CD1c-positive myeloid dendritic cell (primary cell): ENCODE results near the gene RAB30.

ENCODE experiments used
- DNase-seq: peaks from one replicate; pipeline ENCODE4 v3.0.0-alpha.2; 2016; ENCODE audit errors: extremely low spot score

The RAB30 gene, protein sequence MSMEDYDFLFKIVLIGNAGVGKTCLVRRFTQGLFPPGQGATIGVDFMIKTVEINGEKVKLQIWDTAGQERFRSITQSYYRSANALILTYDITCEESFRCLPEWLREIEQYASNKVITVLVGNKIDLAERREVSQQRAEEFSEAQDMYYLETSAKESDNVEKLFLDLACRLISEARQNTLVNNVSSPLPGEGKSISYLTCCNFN

DNA sequence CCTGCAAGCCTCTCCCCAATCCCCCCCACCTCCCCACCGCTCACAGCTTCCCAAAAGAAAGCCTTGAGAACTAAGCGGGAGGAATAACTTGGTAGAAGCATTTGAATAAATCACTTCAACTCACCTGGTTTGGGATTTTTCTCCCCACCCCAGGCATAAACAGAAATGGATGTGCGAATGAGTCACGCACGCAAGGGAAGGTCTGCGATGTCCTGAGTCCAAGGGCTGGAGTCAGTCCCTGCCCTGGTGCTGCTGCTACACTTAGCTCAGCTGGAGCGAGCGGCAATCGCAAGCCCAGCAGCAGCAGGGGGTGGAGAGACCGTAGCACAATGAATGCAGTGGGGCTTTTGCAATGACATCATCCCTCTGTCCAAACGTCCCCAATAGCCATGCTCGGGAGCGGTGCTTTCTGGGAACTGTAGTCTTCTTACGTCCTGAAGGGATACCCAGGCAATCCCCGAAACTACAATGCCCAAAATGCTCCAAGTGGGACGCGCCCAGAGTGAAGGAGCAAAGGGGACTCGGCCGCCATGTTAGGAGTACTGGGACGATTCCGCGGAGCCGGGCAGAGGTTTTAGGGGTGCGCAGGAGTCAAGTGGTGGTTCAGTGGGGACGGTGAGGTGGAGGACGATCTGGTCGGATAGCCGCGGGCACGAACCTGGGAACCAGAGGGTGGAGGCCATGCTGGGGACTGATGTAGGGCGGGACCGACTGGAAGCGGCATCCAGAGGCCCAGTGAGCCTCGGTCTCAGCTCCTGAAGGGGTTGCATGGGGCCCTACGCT is at the start of gene RAB30:
Gene RAB30, minus strand, starts transcription at position 331 of the 783 bp plus-strand sequence. CDS start 74,581 bp downstream, outside the sequence.
- DNase-seq = peak; percentile 99

DNA sequence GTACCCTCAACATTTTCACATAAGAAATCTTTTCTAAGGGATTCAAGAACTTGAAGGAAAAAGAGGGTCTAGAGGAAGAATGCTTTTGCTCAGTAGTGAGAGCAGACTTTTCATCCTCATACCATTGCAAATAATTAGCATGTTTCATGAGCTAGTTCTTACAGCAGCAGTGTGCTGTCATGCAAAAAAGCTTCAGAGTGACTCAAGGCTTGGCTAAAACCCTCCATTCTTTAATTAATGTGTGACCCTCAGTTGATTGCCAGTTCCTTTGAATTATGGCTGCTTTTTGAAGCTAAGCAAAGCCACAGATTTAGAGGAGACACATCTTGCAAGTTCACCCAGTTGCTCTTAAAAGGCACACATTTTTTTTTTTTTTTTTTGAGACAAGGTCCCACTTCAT is 48.6 kb upstream of the RAB30 start:
- no peak for DNase-seq

DNA sequence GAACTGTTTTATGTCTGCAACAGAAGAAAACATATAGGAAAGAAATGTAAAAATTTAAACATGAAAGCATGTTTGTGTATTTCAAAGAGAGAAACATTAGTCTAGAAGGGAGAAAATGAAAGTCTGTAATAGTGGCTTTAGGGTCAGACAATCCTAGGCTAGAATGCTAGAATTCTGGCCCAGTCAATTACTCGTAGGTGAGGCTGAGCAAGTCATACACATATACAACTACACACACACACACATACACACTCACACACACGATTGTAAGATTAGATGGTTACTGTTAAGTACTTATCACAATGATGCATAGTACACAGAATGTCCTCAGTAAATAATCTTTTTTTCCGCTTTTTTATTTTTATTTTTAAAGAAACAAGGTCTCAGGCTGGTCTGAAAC is 47.5 kb upstream of the RAB30 start:
- DNase-seq = no peak

DNA sequence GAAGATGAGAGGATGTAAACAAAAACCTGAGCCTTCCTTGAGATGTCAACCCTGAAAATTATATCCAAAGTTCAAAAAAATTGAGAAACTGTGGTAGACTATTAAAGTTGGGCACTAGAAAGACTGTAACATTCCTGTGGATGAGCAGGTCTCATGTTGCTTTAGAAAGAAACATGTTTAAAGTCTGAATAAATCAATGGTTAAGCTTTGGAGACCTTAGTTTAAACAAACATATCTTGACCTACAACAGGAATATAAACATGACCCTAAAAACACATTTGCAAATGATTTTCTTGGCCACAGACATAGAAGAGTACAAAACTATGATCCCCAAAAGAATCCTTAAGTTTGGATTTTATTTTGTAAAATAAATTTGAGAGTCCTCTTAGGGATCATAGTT is 47.1 kb upstream of the RAB30 start:
- no peak for DNase-seq

DNA sequence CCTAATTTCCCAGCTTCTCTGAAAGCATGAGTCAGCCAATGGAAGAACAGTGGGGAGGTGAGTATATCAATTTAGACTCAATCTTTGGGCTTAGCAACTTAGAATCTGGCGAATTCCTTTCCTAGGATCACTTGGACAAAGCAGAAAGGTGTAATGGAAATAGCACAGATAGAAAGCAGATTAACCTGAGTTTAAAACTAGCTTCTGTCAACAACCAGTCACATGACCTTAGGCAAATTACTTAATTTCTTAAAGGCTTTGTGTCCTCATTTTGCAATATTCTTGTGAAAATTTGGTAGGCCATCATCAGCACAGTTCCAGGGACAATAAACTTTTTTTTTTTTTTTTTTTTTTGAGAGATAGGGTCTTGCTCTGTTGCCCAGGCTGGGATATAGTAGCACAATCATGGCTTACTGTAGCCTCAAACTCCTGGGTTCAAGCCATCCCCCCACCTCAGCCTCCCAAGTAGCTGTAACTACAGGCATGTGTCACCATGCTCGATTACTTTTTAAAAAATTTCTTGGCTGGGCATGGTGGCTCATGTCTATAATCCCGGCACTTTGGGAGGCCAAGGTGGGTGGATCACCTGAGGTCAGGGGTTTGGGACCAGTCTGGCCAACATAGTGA is 44.4 kb upstream of the RAB30 start:
- no peak for DNase-seq

DNA sequence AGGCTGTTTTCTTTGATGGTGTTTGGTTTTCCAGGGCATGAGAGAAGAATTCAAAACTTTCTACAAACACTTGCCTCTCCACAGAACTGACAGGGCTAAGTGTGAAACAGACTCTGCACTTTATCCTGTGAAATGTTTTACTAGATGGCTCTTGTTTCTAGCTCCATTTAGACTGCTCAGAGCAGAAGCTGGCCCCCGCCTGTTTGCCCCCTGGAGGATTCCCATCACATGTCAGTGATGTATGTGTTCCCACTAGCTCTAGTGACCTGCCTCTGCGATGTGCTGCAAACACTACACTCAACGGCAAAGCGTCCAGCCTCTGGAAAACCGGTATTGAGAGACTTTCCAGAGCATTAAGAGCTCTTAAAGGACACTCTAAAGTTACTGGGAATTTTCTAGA is 43.9 kb upstream of the RAB30 start:
- DNase-seq = no peak

DNA sequence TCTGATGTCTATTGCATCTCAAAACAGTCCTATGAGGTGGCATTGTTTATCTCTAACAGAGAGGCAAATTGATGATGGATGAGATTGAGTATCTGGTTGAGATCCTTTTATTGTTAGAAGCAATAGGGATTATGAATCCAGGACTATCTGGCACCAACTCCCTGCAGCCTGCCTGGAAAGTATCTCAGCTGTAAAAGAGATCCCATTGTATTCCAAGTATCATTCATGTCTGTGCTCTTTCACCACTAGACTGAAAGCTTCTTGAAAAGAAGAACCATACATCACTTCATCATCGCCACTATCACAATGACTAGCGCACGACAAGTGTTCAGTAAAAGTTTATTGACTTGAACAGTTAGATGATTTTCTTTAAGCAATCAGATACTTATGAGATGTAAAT is 43.3 kb upstream of the RAB30 start:
- no peak for DNase-seq

DNA sequence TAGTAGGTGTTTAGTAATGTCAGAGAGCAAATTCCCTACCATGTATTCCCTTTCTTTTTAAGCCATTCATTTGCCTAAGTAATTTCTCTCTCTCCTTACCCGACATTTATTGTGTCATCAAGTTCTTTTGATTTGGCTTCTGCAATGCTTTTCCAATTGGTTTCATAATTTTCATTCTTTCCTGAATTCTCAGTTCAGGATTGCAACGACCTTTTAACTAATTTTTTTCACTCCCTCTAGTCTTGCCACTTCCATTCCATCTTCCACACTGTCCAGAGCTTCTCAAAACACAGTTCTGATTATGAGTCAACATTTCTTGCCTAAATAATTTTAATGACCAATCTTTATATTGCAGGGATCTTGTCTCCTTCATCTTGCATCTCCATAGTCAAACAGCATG is 41.2 kb upstream of the RAB30 start:
- DNase-seq = no peak

DNA sequence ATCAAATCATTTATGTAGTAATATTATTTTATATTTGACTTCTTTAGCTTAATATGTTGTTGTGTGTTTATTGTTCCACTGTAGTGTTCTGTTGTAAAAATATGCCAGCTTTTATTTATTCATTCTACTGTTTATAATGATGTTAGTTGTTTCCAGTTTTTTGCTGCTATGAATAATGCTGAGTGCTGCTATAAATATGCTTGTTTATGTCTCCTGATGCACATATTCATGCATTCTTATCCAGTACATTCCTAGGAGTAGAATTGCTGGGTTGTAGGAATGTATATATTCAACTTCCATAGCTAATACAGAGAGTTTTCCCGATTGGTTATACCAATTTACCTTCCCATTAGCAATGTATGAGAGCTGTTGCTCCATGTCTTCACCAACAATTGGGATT is 33.5 kb upstream of the RAB30 start:
- DNase-seq = no peak

DNA sequence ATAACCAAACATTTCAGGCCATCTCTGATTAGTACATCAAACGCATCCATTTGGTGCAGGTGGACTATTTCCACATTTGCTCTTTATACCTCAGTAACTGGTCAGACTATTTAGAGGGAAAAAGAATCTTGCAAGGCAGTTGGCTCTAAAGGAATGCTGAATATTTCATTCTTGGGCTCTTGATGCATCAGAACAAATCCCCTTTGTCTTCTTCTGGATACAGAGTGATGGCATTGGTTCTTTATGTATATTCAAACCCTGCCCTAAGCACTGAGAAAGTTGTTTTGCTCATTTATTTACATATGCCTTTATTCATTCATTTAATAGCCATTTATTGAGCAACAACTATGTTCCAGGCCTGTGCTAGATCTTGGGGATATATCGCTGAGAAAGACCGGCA is 31.1 kb upstream of the RAB30 start:
- no peak for DNase-seq

DNA sequence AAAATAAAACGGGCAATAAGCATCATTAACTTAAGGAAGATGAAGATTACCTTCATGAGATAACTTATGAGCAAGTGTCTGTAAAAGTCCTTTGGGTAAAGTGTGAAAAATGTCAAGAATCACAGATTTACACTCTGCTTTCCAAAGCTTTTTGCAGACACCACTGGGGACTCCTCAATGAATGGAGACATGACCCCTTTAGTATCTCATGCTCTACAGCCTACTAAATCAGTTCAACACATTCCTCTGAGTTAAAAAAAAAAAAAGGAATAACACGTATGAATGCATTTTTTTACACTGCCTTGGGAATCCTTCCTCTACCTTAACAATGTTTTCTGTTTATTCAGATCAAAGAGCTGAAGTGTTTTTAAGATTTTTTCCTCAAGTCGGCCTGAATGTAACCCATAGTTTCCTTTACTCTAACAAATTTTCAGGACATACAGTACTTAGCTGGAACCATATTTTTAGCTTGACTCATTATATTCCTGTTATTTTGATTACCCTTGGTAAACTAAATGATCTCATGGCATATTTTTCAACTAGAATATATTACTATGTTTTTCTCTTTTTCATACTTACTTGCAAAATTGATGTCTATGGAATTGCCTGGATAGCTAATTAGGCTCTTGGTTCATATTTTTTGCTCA is 25.9 kb upstream of the RAB30 start:
- DNase-seq = no peak

DNA sequence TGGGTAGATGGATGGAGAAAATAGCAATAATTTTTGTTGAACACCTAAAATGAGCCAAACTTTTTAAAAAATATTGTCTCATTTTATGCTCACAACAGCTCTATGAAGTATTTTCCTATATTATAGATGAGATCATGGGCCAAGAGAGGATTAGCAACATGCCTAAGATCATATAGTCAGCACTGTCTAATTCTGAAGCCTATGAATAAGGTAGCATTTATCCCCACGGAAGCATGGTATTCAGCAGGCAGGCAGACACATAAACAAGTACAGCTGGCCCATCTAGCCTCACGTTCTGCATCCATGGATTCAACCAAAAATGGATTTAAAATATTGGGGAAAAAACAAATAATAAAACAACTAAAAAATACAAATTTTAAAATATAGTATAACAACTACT is 21.9 kb upstream of the RAB30 start:
- DNase-seq = no peak

DNA sequence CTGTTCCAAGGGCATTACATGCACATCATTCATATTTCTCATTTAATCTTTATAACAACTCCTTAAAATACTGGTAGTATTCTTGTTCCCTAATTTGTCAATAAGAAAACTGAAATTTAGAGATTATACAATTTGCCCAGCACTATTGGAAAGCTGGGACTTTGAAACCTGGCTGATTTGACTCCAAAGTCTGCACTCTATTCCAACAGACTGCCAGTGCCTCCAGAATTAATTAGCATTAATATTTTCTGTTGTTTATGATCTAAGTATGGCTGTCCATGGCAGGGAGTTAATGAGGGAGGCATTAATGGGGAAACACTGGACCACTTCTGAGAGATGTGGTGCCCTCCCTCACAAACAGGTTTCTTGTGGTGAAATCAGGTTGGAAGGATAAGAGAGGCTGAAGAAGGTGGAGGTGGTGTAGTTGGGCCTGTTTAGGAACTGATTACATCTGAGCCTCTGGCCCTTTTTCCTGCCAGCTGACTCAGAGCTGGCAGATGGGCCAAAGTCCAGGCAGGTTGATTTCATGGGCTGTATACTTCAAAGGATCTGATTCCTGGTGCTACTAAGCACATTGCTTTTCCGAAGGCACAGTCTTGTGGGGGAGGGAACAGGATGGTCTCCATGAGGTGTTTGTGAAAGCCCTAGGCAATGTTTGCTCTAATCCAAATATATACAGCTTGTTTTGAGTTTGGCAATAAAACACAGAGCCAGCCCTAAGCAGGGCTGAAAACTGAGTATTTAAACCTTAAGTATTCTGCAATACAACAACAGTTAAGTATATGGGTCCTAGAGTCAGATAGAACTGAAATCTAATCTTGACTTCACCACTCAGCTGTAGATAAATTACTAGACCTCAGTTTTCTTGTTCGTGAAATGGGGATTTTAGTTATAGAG is 21.0 kb upstream of the RAB30 start:
- no peak for DNase-seq

DNA sequence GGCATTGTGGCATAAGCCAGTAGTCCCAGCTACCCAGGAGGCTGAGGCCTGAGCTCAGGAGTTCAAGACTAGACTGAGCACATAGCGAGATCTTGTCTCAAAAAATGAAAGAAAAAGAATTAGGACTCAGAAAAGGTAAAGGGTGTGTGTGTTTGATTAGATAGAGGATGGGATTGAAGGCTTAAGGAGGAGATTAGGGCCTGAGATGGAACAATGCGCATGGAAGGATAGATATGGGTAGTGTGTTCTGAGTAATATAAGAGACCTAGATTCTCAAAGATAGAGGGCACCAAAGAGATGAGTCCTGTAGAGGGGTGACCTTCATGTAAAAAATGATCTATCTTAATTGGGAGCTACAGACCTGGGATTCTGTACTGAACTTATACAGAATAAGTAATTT is 17.3 kb upstream of the RAB30 start:
- DNase-seq = no peak

DNA sequence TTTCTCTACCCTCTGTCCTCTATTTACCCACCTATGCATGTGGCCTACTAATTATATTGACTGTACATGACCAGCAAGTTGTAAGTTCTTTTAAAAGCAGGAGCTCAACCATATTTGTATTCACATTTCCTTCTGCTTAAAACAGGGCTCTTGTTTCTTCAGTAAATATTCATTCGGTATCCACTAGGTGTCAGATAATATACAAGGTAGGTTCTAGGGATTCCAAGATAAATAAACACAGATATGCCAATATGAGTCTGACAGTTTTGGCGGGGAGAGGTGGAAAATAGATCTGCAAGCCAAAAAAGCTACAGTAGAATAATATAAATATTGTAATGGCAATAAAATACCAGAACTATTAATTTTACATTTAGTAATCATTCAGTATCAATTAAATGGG is 15.3 kb upstream of the RAB30 start:
- no peak for DNase-seq

DNA sequence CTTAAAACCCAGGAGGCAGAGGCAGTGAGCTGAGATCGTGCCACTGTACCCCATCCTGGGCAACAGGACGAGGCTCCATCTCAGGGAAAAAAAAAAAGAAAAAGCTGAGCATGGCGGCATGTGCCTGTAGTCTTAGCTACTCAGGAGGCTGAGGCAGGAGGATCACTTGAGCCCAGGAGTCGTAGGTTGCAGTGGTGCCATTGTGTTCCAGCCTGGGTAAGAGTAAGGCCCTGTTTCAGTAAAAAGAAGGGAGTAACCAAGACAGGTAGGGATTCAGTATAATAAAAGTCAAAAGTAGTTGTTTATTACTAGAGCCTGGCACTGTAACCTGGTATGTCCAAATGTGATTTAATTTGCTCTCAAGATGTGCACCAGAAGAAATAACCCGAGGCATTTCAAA is 8.1 kb upstream of the RAB30 start:
- no peak for DNase-seq

DNA sequence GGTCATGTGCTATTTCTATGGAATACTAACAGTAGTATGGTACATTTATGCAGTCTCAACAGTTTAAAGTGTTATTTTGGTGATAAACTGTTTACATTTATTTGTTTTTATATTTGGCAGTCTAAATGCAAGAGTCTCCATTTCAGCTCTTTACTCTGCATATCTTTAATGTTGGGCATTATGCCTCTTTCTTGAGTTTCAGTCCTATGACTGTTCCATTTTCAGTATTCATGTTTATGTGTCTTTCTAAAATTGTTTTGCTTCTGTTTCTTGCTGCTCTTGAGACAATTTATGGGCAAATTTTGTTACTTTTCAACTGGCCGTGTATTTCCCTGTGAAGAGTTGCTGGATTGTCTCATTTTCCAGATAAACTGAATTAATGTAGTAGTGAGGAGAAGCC is 6.6 kb upstream of the RAB30 start:
- DNase-seq = no peak

DNA sequence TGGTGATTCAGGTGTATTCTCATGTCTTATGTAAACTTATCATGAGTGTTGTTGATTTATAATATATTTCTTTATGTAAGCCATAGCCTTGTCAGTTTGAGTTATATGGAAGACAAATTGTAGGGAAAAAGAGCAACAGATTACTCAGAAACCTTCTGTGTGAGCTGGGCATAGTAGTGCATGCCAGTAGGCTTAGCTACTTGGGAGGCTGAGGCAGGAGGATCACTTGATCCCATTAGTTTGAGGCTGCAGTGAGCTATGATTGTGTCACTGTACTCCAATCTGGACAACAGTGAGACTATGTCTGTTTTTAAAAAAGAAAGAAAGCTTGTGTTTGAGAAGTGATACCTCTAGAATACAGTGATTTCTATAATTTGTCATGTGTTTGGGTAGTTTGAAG is 2.2 kb upstream of the RAB30 start:
- DNase-seq = no peak

DNA sequence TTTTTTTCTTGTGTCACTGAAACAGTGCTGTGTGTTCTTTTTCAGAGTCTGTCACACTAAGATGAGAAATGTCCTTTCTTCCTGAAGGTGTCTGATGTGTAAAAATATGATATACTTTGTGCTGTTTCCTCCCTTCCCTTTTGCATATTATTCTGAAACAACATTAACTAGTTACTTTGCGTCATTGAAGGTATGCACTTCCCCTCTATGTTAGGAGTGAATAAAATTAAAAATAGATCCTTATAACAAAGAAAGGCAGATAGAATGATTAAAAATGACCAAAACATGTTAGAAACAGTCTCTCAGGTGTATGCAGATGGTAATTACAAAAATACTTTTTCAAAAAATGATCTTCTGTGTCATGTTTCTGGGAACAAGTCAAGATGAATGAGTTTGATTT is 1.6 kb upstream of the RAB30 start:
- no peak for DNase-seq

DNA sequence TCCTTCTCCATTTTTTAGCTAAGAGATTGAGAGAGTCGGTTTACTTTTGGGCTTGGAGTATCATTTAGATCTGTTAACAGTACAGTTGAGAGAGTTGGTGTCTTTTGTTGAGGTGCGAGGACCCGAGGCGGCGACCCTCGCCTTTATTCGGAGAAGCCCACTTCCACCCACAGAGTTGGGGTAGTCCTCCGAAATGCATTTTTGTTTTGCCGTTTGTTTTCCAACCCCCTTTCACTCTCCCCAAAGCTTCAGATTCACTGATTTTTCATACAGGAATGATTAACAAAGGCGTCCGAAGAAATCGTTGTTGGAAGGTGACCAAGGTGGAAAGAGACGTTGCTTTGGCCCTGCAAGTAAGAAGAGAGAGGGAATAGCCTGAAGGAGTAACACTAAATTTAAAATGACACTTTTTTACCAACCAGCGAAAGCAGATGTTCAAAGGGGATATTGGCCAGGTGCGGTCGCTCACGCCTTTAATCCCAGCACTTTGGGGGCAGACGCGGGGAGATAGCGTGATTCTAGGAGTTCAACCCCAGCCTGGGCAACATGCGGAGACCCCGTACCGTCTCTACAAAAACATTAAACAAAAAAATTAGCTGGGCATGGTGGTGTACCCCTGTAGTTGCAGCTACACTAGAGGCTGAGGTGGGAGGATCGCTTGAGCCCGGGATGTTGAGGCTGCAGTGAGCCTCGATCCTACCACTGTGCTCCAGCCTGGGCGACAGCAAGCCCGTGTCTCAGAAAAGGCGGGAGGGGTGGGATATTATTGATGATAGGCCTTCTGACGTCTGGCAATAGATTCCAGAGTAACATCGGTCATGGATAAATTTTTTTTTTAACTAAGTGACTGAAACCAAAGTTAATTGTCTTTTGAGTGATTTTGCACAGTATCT is 899 bp upstream of the RAB30 start:
- DNase-seq = no peak
